Panc1 (cell line): ENCODE measurements around the gene CSMD2. TPM values are rescaled to one million over a fixed set of nuclear protein-coding genes. Genes with fewer than 3 reads are reported as not detected.
"Not testable (repeated sequence)": the region's sequence is repeated elsewhere in the genome, so short reads cannot be mapped to it uniquely, and the experiment has no call there.

Experiments used
- ATAC-seq: fragments of 200-7000 bp; cut with Tn5 transposase; 2 replicates; pipeline ENCODE4 v1.9.1; 2020; ENCODE audit warnings: mild to moderate bottlenecking, moderate library complexity
- BruUV-seq: library from RNA; stranded (reverse); fragments of 400-500 nt; replicated peaks from 2 replicates; lab custom pipeline; 2021; lab: Mats Ljungman, UMichigan
- CTCF ChIA-PET: fragments of 300-600 bp; sonication (Branson Sonifier 250); formaldehyde crosslinking; loops from one replicate; lab custom pipeline; 2022; ENCODE audit warnings: antibody characterized with exemption; lab: Charles Lee
- POLR2A ChIA-PET: fragments of 300-600 bp; sonication (Branson Sonifier 250); formaldehyde crosslinking; loops from one replicate; lab custom pipeline; 2022; ENCODE audit warnings: antibody characterized with exemption; lab: Charles Lee
- DNase-seq: peaks from one replicate; pipeline ENCODE4 v3.0.0-alpha.2; 2010; ENCODE audit warnings: low read depth, low spot score
- H3K27ac ChIP-seq: 2 replicates; pipeline ENCODE4 v1.5.1; 2011; ENCODE audit warnings: mild to moderate bottlenecking, low read length, inconsistent platforms
- H3K27me3 ChIP-seq: fragments of 200-500 bp; sonication (Bioruptor generic); 2 replicates; pipeline ENCODE4 v1.6.0; 2014; ENCODE audit warnings: low read length, inconsistent platforms; ENCODE audit not compliant: control insufficient read depth, insufficient read depth
- H3K36me3 ChIP-seq: fragments of 200-500 bp; sonication (Bioruptor generic); 2 replicates; pipeline ENCODE4 v1.5.1; 2014; ENCODE audit warnings: inconsistent platforms, mild to moderate bottlenecking, low read length, moderate library complexity; ENCODE audit not compliant: control insufficient read depth, insufficient read depth
- H3K4me1 ChIP-seq: 2 replicates; pipeline ENCODE4 v1.5.1; 2011; ENCODE audit warnings: inconsistent platforms, mild to moderate bottlenecking, low read length, moderate library complexity; ENCODE audit not compliant: control insufficient read depth, insufficient read depth
- H3K4me3 ChIP-seq, 2 experiments: 2 replicates each; pipeline ENCODE4 v1.5.1; 2011 to 2012; ENCODE audit warnings: low read depth in 2 of 2, low read length in 2 of 2, mild to moderate bottlenecking in 2 of 2, inconsistent platforms in 1 of 2, moderate library complexity in 1 of 2
- H3K9me3 ChIP-seq: fragments of 200-500 bp; sonication (Bioruptor generic); 2 replicates; pipeline ENCODE4 v1.5.1; 2014; ENCODE audit warnings: low read depth, mild to moderate bottlenecking, inconsistent platforms, low read length, moderate library complexity; ENCODE audit not compliant: control insufficient read depth, insufficient read depth
- POLR2AphosphoS5 ChIP-seq: IDR thresholded peaks from 2 replicates; pipeline ENCODE4 v1.6.1; 2012; ENCODE audit warnings: mild to moderate bottlenecking, low read depth, low read length, moderate library complexity
- SIN3A ChIP-seq: IDR thresholded peaks from 2 replicates; pipeline ENCODE4 v1.6.1; 2012; ENCODE audit warnings: low read depth, mild to moderate bottlenecking, low read length, moderate library complexity, borderline replicate concordance; ENCODE audit not compliant: insufficient read depth
- TCF7L2 ChIP-seq: IDR thresholded peaks from 2 replicates; pipeline ENCODE4 v1.6.1; 2011; ENCODE audit warnings: mild to moderate bottlenecking, low read depth, low read length, inconsistent platforms
- in situ Hi-C: cut with HindIII; loops from 2 replicates; pipeline ENCODE4 v1.10.0; 2016; ENCODE audit warnings: low sequenced_read_pairs, low pct_unique_long_range_greater_than_20kb
- intact Hi-C: fragments of 100-400 bp; cut with micrococcal nuclease; formaldehyde crosslinking; loops from one replicate; pipeline ENCODE4 v1.10.0; 2022; ENCODE audit not compliant: unreplicated experiment
- total RNA-seq: library from RNA; stranded (reverse); gene quantifications from one replicate; pipeline ENCODE4 v1.2.1, GENCODE V29; 2021; ENCODE audit not compliant: unreplicated experiment
- TF ChIP-seq, protein P1 (sequence below): fragments of 450-650 bp; IDR thresholded peaks from 2 replicates; pipeline ENCODE4 v1.5.1; 2017; ENCODE audit warnings: mild to moderate bottlenecking
- TF ChIP-seq, protein P2 (sequence below), 2 experiments: IDR thresholded peaks; 2 replicates each; pipeline ENCODE4 v1.6.1; 2011 to 2012; ENCODE audit warnings: low read depth in 2 of 2, control low read depth in 1 of 2, low read length in 1 of 2, mild to moderate bottlenecking in 1 of 2, moderate library complexity in 1 of 2; ENCODE audit not compliant: insufficient read depth in 1 of 2

Gene CSMD2
- total RNA-seq, 1 experiment from 2014 or later: not detected

DNA sequence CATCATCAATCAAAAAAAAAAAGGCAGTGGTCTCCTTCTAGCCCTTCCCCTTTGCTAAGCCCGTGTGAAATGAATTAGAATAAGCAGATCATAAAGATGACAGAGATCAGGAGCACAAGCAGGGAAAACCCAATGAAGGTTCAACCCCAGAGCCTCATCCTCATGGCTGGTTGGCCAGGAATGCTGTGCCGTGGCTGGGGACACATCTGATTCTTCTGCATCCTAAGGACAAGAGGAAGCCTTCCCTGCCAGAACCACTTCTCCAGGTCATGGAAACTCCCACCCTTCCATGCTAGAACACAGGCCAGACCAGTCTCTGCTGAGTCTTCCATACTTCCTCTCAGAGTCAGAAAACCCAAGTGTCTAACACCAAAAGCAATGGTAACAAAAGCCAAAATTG is 81.1 kb downstream of the CSMD2 start:
- no peak overlapping the region for H3K27ac ChIP-seq
- no peak for ATAC-seq
- POLR2A ChIA-PET: no interaction called here
- TF ChIP-seq TCF7L2 (no peak), SIN3A (no peak), POLR2AphosphoS5 (no peak)
- TF ChIP-seq, protein P1, sequence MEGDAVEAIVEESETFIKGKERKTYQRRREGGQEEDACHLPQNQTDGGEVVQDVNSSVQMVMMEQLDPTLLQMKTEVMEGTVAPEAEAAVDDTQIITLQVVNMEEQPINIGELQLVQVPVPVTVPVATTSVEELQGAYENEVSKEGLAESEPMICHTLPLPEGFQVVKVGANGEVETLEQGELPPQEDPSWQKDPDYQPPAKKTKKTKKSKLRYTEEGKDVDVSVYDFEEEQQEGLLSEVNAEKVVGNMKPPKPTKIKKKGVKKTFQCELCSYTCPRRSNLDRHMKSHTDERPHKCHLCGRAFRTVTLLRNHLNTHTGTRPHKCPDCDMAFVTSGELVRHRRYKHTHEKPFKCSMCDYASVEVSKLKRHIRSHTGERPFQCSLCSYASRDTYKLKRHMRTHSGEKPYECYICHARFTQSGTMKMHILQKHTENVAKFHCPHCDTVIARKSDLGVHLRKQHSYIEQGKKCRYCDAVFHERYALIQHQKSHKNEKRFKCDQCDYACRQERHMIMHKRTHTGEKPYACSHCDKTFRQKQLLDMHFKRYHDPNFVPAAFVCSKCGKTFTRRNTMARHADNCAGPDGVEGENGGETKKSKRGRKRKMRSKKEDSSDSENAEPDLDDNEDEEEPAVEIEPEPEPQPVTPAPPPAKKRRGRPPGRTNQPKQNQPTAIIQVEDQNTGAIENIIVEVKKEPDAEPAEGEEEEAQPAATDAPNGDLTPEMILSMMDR: no peak
- TF ChIP-seq, protein P2, sequence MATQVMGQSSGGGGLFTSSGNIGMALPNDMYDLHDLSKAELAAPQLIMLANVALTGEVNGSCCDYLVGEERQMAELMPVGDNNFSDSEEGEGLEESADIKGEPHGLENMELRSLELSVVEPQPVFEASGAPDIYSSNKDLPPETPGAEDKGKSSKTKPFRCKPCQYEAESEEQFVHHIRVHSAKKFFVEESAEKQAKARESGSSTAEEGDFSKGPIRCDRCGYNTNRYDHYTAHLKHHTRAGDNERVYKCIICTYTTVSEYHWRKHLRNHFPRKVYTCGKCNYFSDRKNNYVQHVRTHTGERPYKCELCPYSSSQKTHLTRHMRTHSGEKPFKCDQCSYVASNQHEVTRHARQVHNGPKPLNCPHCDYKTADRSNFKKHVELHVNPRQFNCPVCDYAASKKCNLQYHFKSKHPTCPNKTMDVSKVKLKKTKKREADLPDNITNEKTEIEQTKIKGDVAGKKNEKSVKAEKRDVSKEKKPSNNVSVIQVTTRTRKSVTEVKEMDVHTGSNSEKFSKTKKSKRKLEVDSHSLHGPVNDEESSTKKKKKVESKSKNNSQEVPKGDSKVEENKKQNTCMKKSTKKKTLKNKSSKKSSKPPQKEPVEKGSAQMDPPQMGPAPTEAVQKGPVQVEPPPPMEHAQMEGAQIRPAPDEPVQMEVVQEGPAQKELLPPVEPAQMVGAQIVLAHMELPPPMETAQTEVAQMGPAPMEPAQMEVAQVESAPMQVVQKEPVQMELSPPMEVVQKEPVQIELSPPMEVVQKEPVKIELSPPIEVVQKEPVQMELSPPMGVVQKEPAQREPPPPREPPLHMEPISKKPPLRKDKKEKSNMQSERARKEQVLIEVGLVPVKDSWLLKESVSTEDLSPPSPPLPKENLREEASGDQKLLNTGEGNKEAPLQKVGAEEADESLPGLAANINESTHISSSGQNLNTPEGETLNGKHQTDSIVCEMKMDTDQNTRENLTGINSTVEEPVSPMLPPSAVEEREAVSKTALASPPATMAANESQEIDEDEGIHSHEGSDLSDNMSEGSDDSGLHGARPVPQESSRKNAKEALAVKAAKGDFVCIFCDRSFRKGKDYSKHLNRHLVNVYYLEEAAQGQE (IDR thresholded peaks at IDR 0.05; ENCODE audit: insufficient read depth in 1 of 2, low read depth in 2 of 2, low read length in 1 of 2): no peak
- no peaks in the 10 kb centered on the region for H3K4me1 ChIP-seq
- no peaks in the 10 kb centered on the region for H3K36me3 ChIP-seq
- H3K4me3 ChIP-seq: no peak overlapping the region
- intact Hi-C loops: no loop called here
- no peak for DNase-seq
- no peaks in the 10 kb centered on the region for H3K27me3 ChIP-seq
- H3K9me3 ChIP-seq: no peaks in the 10 kb centered on the region; the same call in 1 of the 2 replicates
- in situ Hi-C loops: no loop called here
- BruUV-seq: no TSS peak
- CTCF ChIA-PET: no interaction called here

- BruUV-seq, CTCF ChIA-PET, H3K9me3 ChIP-seq, DNase-seq, H3K36me3 ChIP-seq, ATAC-seq, in situ Hi-C loops, H3K4me3 ChIP-seq, intact Hi-C loops, POLR2A ChIA-PET, H3K27me3 ChIP-seq, H3K27ac ChIP-seq, H3K4me1 ChIP-seq: not testable (repeated sequence)
Measured at GRCh38 chr1:34082085-34082670, 82.9 kb downstream of the CSMD2 start.

DNA sequence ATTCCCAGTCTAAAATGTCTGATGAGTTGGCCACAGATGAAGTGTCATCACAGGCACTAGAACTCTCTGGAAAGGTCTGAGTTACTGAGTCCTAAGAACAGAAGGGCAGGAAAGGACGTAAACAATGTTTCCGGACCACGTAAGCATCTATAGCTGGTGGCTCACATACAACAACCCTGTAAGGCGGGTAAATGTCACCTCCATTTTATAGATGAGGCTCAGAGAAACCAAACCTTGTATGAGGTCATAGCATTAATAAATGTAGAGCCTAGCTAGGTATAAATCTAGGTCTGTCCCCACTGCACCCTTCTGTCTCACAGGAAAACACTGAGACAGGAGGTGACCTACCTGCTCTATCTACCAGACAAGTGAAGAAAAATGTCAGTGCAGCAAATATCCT is 86.6 kb downstream of the CSMD2 start:
- ChIA-PET POLR2A (no interaction called here), CTCF (no interaction called here)
- no TSS peak for BruUV-seq
- H3K4me3 ChIP-seq: no peak overlapping the region
- no peak for ATAC-seq
- intact Hi-C loops: no loop called here
- H3K4me1 ChIP-seq: no peaks in the 10 kb centered on the region
- H3K27me3 ChIP-seq: no peaks in the 10 kb centered on the region; the same call in 1 of the 2 replicates
- TF ChIP-seq POLR2AphosphoS5 (no peak), TCF7L2 (no peak), SIN3A (no peak)
- TF ChIP-seq, protein P2 (IDR thresholded peaks at IDR 0.05; ENCODE audit: insufficient read depth in 1 of 2, low read depth in 2 of 2, low read length in 1 of 2): no peak
- TF ChIP-seq, protein P1: no peak
- H3K9me3 ChIP-seq: no peaks in the 10 kb centered on the region; the same call in 1 of the 2 replicates
- in situ Hi-C loops: no loop called here
- H3K36me3 ChIP-seq: no peaks in the 10 kb centered on the region
- H3K27ac ChIP-seq: no peak overlapping the region
- DNase-seq: no peak
